ENCODE results near the gene OR2T10.

DNA sequence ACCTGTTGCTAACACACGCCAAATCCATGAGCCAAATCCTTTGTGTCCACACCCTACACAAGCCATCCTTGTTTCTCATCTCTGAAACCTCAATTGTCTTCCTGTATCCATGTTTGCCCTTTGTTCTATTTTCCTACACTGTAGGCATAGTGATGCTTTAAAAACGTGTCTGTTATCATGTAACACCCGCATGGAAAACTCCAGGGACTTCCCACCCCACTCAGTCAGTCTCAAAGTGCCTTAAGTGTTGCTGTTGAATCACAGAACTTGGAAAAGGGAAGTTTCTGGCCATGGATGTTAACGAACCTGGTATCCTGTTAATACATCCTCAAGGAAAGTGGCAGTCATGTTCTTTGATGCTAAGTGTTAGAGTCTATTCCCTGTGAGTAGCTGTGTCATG lies 27.7 kb upstream of the OR2T10 start:
- no peak for TF ChIP-seq POLR2A (IDR thresholded peaks at IDR 0.05)
- TF ChIP-seq, protein P1, sequence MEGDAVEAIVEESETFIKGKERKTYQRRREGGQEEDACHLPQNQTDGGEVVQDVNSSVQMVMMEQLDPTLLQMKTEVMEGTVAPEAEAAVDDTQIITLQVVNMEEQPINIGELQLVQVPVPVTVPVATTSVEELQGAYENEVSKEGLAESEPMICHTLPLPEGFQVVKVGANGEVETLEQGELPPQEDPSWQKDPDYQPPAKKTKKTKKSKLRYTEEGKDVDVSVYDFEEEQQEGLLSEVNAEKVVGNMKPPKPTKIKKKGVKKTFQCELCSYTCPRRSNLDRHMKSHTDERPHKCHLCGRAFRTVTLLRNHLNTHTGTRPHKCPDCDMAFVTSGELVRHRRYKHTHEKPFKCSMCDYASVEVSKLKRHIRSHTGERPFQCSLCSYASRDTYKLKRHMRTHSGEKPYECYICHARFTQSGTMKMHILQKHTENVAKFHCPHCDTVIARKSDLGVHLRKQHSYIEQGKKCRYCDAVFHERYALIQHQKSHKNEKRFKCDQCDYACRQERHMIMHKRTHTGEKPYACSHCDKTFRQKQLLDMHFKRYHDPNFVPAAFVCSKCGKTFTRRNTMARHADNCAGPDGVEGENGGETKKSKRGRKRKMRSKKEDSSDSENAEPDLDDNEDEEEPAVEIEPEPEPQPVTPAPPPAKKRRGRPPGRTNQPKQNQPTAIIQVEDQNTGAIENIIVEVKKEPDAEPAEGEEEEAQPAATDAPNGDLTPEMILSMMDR (IDR thresholded peaks at IDR 0.05), result no peak

Measured in Peyer's patch (tissue), 4 donors.